PC-3 (cell line): ENCODE measurements around the gene ZNF143. TPM values are rescaled to one million over a fixed set of nuclear protein-coding genes. Genes with fewer than 3 reads are reported as not detected.

Source experiments
- ATAC-seq: fragments of 200-7000 bp; cut with Tn5 transposase; 2 replicates; pipeline ENCODE4 v1.9.1; 2020; ENCODE audit warnings: mild to moderate bottlenecking, moderate library complexity
- BruUV-seq: library from RNA; stranded (reverse); fragments of 400-500 nt; replicated peaks from 2 replicates; lab custom pipeline; 2021; lab: Mats Ljungman, UMichigan
- CTCF ChIA-PET: fragments of 300-600 bp; sonication (Branson Sonifier 250); formaldehyde crosslinking; loops from one replicate; lab custom pipeline; 2022; ENCODE audit warnings: antibody characterized with exemption; lab: Charles Lee
- POLR2A ChIA-PET: fragments of 300-600 bp; sonication (Branson Sonifier 250); formaldehyde crosslinking; loops from one replicate; lab custom pipeline; 2022; ENCODE audit warnings: antibody characterized with exemption; ENCODE audit not compliant: unreplicated experiment; lab: Charles Lee
- DNase-seq: peaks from one replicate; pipeline ENCODE4 v3.0.0-alpha.2; 2015
- H2AFZ ChIP-seq: fragments of 300-600 bp; sonication (generic); 2 replicates; pipeline ENCODE4 v1.6.0; 2016; ENCODE audit warnings: antibody characterized with exemption, low read length
- H3F3A ChIP-seq: fragments of 300-600 bp; sonication (generic); one replicate; pipeline ENCODE4 v1.6.0; 2017; ENCODE audit warnings: antibody characterized with exemption, low read length, control low read depth, mild to moderate bottlenecking; ENCODE audit not compliant: unreplicated experiment
- H3K27ac ChIP-seq: fragments of 300-600 bp; sonication (generic); 2 replicates; pipeline ENCODE4 v1.5.1; 2016; ENCODE audit warnings: mild to moderate bottlenecking, low read length
- H3K27me3 ChIP-seq: fragments of 300-600 bp; sonication (generic); 2 replicates; pipeline ENCODE4 v1.6.1; 2016; ENCODE audit warnings: low read length, mixed read lengths
- H3K36me3 ChIP-seq: fragments of 300-600 bp; sonication (generic); 2 replicates; pipeline ENCODE4 v1.6.1; 2016; ENCODE audit warnings: low read depth, mixed run types, low read length, mixed read lengths
- H3K4me1 ChIP-seq: fragments of 300-600 bp; sonication (generic); 2 replicates; pipeline ENCODE4 v1.5.1; 2016; ENCODE audit warnings: low read length; ENCODE audit not compliant: insufficient read depth
- H3K4me2 ChIP-seq: fragments of 300-600 bp; sonication (generic); 2 replicates; pipeline ENCODE4 v1.6.0; 2016; ENCODE audit warnings: low read length
- H3K4me3 ChIP-seq: fragments of 300-600 bp; sonication (generic); 2 replicates; pipeline ENCODE4 v1.5.1; 2016; ENCODE audit warnings: mild to moderate bottlenecking, low read length, mixed read lengths
- H3K79me2 ChIP-seq: fragments of 300-600 bp; sonication (generic); 2 replicates; pipeline ENCODE4 v1.6.1; 2017; ENCODE audit warnings: low read length, mixed read lengths
- H3K9ac ChIP-seq: fragments of 300-600 bp; sonication (generic); 2 replicates; pipeline ENCODE4 v1.6.0; 2016; ENCODE audit warnings: mild to moderate bottlenecking, low read length
- H3K9me2 ChIP-seq: fragments of 300-600 bp; sonication (generic); replicated peaks from 2 replicates; pipeline ENCODE4 v1.6.1; 2016; ENCODE audit warnings: mixed run types, low read length, mixed read lengths
- H3K9me3 ChIP-seq: fragments of 300-600 bp; sonication (generic); 2 replicates; pipeline ENCODE4 v1.6.1; 2016; ENCODE audit warnings: low read length, mixed read lengths
- H4K20me1 ChIP-seq: fragments of 300-600 bp; sonication (generic); 2 replicates; pipeline ENCODE4 v1.6.1; 2016; ENCODE audit warnings: low read length, mixed read lengths
- EZH2 ChIP-seq: fragments of 300-600 bp; sonication (generic); IDR thresholded peaks from one replicate; pipeline ENCODE4 v1.6.1; 2017; ENCODE audit warnings: antibody characterized with exemption, mild to moderate bottlenecking, low read length; ENCODE audit not compliant: unreplicated experiment
- EZH2phosphoT487 ChIP-seq: fragments of 300-600 bp; sonication (generic); IDR thresholded peaks from 2 replicates; pipeline ENCODE4 v1.6.1; 2018; ENCODE audit warnings: mild to moderate bottlenecking, antibody characterized with exemption, low read length, borderline replicate concordance
- intact Hi-C: fragments of 100-400 bp; cut with micrococcal nuclease; formaldehyde crosslinking; loops from 2 replicates; pipeline ENCODE4 v1.9.0; 2023
- total RNA-seq: library from RNA; depleted of rRNA; stranded (reverse); fragments of >200 nt; gene quantifications from 2 replicates; pipeline ENCODE4 v1.2.3, GENCODE V29; 2014
- TF ChIP-seq, protein P1 (sequence below): fragments of 300-600 bp; sonication (generic); conservative IDR thresholded peaks from 2 replicates; pipeline ENCODE4 v1.5.1; 2017; ENCODE audit warnings: antibody characterized with exemption, low read depth, mild to moderate bottlenecking, low read length

The ZNF143 gene
- total RNA-seq, 1 experiment from 2014 or later, result 33.9 TPM

DNA sequence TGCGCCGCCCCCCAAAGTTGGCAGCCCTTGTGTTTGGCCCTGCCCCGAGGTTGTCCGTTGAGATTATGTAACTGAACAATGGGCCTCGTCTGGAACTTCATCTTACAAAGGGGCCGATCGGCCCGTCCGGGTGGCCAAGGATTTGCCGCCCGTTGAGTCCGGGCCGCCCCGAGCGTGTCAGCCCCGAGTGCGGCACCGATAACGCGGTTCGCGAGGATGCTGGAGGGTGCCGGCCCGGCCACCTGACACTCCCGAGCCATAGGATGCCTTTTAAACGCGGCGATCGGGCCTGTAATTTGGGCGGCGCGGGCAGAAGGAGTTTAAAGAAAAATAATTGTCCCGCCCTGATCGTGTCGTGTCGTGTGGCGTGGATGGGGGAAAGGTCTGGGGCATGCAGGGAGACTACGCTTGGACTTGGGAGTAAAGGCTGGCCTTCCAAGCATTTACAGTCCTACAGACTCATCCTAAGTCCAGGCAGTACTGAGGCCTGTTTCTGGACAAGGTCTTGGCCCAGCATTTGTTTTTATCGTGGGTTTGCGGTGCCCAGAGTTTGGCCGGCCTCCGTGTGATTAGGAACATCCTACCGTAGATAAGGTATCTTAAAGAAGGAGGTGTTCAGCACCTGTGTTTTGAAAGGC, 113.9 kb downstream of the ZNF143 start:
- Histone ChIP-seq H4K20me1 (peaks cover 44% of the 10 kb centered on the region), H3K27me3 (no peaks in the 10 kb centered on the region), H3K79me2 (peaks cover 58% of the 10 kb centered on the region), H3K4me2 (peak overlapping the region; percentile 97), H2AFZ (no peak overlapping the region), H3K36me3 (peaks cover 39% of the 10 kb centered on the region), H3K27ac (peak overlapping the region; percentile 90), H3F3A (no peaks in the 10 kb centered on the region), H3K9me2 (no peaks in the 10 kb centered on the region), H3K4me3 (peak overlapping the region; percentile 84), H3K9ac (peak overlapping the region; percentile 98), H3K9me3 (no peaks in the 10 kb centered on the region), H3K4me1 (peaks cover 35% of the 10 kb centered on the region)
- CTCF ChIA-PET, result interaction anchor here (1.1 kb wide), 1 partner anchor 38 kb away, joined by 3 read pairs; no protein-coding TSS in a partner anchor
- BruUV-seq, result TSS peak; percentile 78
- no peak for DNase-seq
- POLR2A ChIA-PET, result interaction anchor here (0.6 kb wide), 1 partner anchor 127 kb away, joined by 5 read pairs; no protein-coding TSS in a partner anchor
- intact Hi-C loops, result loop anchor here (1.0 to 10.0 kb wide), 2 partner anchors 39 to 890 kb away; partner anchors contain the start of genes RPL27A and TRIM66
- peak; percentile 3; the same call in 1 of the 2 replicates for ATAC-seq
- TF ChIP-seq EZH2 (no peak), EZH2phosphoT487 (no peak)
- TF ChIP-seq, protein P1, sequence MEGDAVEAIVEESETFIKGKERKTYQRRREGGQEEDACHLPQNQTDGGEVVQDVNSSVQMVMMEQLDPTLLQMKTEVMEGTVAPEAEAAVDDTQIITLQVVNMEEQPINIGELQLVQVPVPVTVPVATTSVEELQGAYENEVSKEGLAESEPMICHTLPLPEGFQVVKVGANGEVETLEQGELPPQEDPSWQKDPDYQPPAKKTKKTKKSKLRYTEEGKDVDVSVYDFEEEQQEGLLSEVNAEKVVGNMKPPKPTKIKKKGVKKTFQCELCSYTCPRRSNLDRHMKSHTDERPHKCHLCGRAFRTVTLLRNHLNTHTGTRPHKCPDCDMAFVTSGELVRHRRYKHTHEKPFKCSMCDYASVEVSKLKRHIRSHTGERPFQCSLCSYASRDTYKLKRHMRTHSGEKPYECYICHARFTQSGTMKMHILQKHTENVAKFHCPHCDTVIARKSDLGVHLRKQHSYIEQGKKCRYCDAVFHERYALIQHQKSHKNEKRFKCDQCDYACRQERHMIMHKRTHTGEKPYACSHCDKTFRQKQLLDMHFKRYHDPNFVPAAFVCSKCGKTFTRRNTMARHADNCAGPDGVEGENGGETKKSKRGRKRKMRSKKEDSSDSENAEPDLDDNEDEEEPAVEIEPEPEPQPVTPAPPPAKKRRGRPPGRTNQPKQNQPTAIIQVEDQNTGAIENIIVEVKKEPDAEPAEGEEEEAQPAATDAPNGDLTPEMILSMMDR, result no peak

DNA sequence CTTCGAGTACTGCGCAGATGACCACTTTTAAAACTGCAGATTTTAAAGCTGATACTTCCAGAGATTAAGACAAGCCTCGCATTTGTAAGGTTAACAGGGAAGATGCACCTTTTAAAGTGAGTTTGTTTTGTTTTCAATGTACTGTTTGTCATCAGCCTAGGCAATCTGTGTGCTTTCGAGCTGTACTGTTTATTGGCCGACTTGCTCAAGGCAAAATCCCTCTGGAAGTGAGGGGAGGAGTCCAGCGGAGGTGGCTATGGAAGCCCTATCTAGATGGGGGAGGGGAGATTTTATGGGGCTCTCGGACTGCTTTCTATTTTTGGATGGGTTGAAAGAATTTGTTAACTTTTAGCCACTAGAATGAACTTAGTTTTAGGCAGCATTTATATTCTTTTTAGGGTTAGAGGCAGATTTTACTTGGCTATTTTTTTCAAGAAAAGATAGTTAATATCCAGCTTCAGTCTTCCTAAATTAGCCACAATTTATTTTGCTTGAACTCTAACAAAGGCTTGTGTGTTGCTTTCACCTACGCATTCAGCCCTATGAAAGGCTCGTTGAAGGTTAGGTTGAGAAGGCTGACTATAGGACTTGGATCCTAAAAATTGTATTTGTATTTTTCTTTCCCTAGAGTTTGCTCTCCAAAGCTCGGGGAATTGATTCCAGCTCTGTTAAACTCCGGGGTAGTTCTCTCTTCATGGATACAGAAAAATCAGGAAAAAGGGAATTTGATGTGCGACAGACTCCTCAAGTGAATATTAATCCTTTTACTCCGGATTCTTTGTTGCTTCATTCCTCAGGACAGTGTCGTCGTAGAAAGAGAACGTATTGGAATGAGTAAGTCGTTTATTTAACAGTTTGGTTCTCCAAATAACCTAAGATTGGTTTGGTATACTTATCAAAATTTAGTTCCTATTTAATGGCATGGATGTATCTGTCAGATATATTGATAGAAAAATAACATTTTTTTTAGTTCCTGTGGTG, 114.7 kb downstream of the ZNF143 start:
- Histone ChIP-seq H3K9me3 (no peaks in the 10 kb centered on the region), H3K9me2 (no peaks in the 10 kb centered on the region), H3K4me1 (peaks cover 27% of the 10 kb centered on the region), H3F3A (no peaks in the 10 kb centered on the region), H4K20me1 (peaks cover 44% of the 10 kb centered on the region), H3K9ac (peak overlapping the region; percentile 98), H3K36me3 (peaks cover 45% of the 10 kb centered on the region), H3K4me2 (peak overlapping the region; percentile 97), H3K79me2 (peaks cover 64% of the 10 kb centered on the region), H3K4me3 (peak overlapping the region; percentile 84), H3K27ac (peak overlapping the region; percentile 90), H3K27me3 (no peaks in the 10 kb centered on the region), H2AFZ (no peak overlapping the region)
- peak; percentile 32 for ATAC-seq
- ChIA-PET CTCF (interaction anchor here (0.6 to 1.1 kb wide), 2 partner anchors 37 to 114 kb away, joined by 3 read pairs; no protein-coding TSS in a partner anchor), POLR2A (interaction anchor here (0.6 to 0.9 kb wide), 5 partner anchors 19 to 172 kb away, joined by 3 to 5 read pairs (median 4); partner anchors contain the start of gene ZNF143)
- intact Hi-C loops, result loop anchor here (1.0 to 10.0 kb wide), 2 partner anchors 38 to 891 kb away; partner anchors contain the start of genes RPL27A and TRIM66
- TF ChIP-seq EZH2phosphoT487 (no peak), EZH2 (no peak)
- TF ChIP-seq, protein P1, result no peak
- no TSS peak for BruUV-seq
- DNase-seq, result peak; percentile 77
